DMS114 treated with DMSO at 0.1 percent for 48 hours (cell line): ENCODE results near the gene NCAPH2.
"Not testable (repeated sequence)": the region's sequence is repeated elsewhere in the genome, so short reads cannot be mapped to it uniquely, and the experiment has no call there.

ENCODE experiments used
- DNase-seq: peaks from one replicate; lab custom pipeline; 2025; ENCODE audit not compliant: unreplicated experiment; lab: John Stamatoyannopoulos, UW

NCAPH2 gene

GRCh38 chr22:50528682-50529415 lies 20.8 kb downstream of the NCAPH2 start:
- no peak for DNase-seq

GRCh38 chr22:50529416-50529896 lies 21.4 kb downstream of the NCAPH2 start:
- no peak for DNase-seq

GRCh38 chr22:50529897-50530579 lies 22.0 kb downstream of the NCAPH2 start, which contains the start of gene TYMP:
TYMP (minus strand) TSS chr22:50530012; CDS start chr22:50529709, 303 bp downstream.
- DNase-seq = no peak

GRCh38 chr22:50530580-50530876 lies 22.5 kb downstream of the NCAPH2 start:
- DNase-seq = no peak

- peak; percentile 22 for DNase-seq
Observed at GRCh38 chr22:50530877-50531545, 23.0 kb downstream of the NCAPH2 start.

- no peak for DNase-seq
Observed at GRCh38 chr22:50531546-50531961, 23.5 kb downstream of the NCAPH2 start.

- no peak for DNase-seq
Observed at GRCh38 chr22:50531962-50532674, 24.1 kb downstream of the NCAPH2 start.

GRCh38 chr22:50532824-50533796 lies 25.1 kb downstream of the NCAPH2 start:
- DNase-seq = no peak

- DNase-seq = not testable (repeated sequence)
Observed at GRCh38 chr22:50533856-50534711, 26.1 kb downstream of the NCAPH2 start.

GRCh38 chr22:50535113-50535512 lies 27.1 kb downstream of the NCAPH2 start:
- DNase-seq = no peak

- no peak for DNase-seq
Observed at GRCh38 chr22:50536226-50536625, 28.2 kb downstream of the NCAPH2 start.

GRCh38 chr22:50537765-50538164 lies 29.7 kb downstream of the NCAPH2 start:
- DNase-seq = no peak

GRCh38 chr22:50540381-50540780 lies 32.4 kb downstream of the NCAPH2 start:
- no peak for DNase-seq

- DNase-seq = not testable (repeated sequence)
Observed at GRCh38 chr22:50541667-50542026, 33.6 kb downstream of the NCAPH2 start.

GRCh38 chr22:50542416-50542927 lies 34.4 kb downstream of the NCAPH2 start:
- no peak for DNase-seq

- DNase-seq = peak; percentile 27
Observed at GRCh38 chr22:50544078-50544745, 36.2 kb downstream of the NCAPH2 start.

- no peak for DNase-seq
Observed at GRCh38 chr22:50544746-50545253, 36.8 kb downstream of the NCAPH2 start.
